GM23338 (cell line): Measurements from ENCODE around the gene KNL1. TPM values are rescaled to one million over a fixed set of nuclear protein-coding genes. Genes with fewer than 3 reads are reported as not detected.
A peak's percentile ranks its signal among the peaks of the same experiment; 100 is the strongest.

Experiments
- ATAC-seq: fragments of 200-7000 bp; cut with Tn5 transposase; 3 replicates; pipeline ENCODE4 v1.9.1; 2020
- DNase-seq: peaks from one replicate; pipeline ENCODE4 v3.0.0-alpha.2; 2015; ENCODE audit warnings: low spot score
- H2AFZ ChIP-seq: fragments of 200-600 bp; sonication (generic); 2 replicates; pipeline ENCODE4 v1.8.0; 2016; ENCODE audit warnings: antibody characterized with exemption, mild to moderate bottlenecking, moderate library complexity
- H3F3A ChIP-seq: fragments of 200-600 bp; sonication (generic); replicated peaks from 2 replicates; pipeline ENCODE4 v1.8.0; 2017; ENCODE audit warnings: antibody characterized with exemption, mixed run types, low read depth
- H3K27ac ChIP-seq: fragments of 200-600 bp; sonication (generic); 2 replicates; pipeline ENCODE4 v1.6.1; 2016; ENCODE audit warnings: low read depth
- H3K27me3 ChIP-seq: fragments of 200-600 bp; sonication (generic); 2 replicates; pipeline ENCODE4 v1.8.0; 2016; ENCODE audit warnings: mild to moderate bottlenecking, mixed run types, moderate library complexity; ENCODE audit not compliant: insufficient read depth
- H3K36me3 ChIP-seq: fragments of 200-600 bp; sonication (generic); 2 replicates; pipeline ENCODE4 v1.8.0; 2016; ENCODE audit warnings: mild to moderate bottlenecking; ENCODE audit not compliant: insufficient read depth
- H3K4me1 ChIP-seq: fragments of 200-600 bp; sonication (generic); 2 replicates; pipeline ENCODE4 v1.8.0; 2016; ENCODE audit warnings: mild to moderate bottlenecking, moderate library complexity; ENCODE audit not compliant: insufficient read depth
- H3K4me2 ChIP-seq: fragments of 200-600 bp; sonication (generic); 2 replicates; pipeline ENCODE4 v1.7.1; 2017; ENCODE audit warnings: mixed run types
- H3K4me3 ChIP-seq: fragments of 200-600 bp; sonication (generic); 2 replicates; pipeline ENCODE4 v1.6.1; 2016; ENCODE audit warnings: mixed run types
- H3K79me2 ChIP-seq: fragments of 200-600 bp; sonication (generic); replicated peaks from 2 replicates; pipeline ENCODE4 v1.8.0; 2017; ENCODE audit warnings: mild to moderate bottlenecking; ENCODE audit not compliant: insufficient read depth
- H3K9me2 ChIP-seq: fragments of 200-600 bp; sonication (generic); 2 replicates; pipeline ENCODE4 v1.8.0; 2017; ENCODE audit not compliant: insufficient read depth
- H4K20me1 ChIP-seq: fragments of 200-600 bp; sonication (generic); replicated peaks from 2 replicates; pipeline ENCODE4 v1.8.0; 2017; ENCODE audit warnings: mild to moderate bottlenecking; ENCODE audit not compliant: insufficient read depth
- H3K27ac Mint-ChIP-seq: 2 replicates; pipeline ENCODE4 v1.8.0; 2020; ENCODE audit warnings: inconsistent platforms, mild to moderate bottlenecking, moderate library complexity, mixed read lengths
- H3K27me3 Mint-ChIP-seq: 3 replicates; pipeline ENCODE4 v1.8.0; 2022; ENCODE audit warnings: low read depth, mild to moderate bottlenecking, moderate library complexity, mixed read lengths, inconsistent platforms; ENCODE audit not compliant: insufficient read depth, poor library complexity
- H3K36me3 Mint-ChIP-seq: 3 replicates; pipeline ENCODE4 v1.8.0; 2021; ENCODE audit warnings: low read depth, mild to moderate bottlenecking, inconsistent platforms, moderate library complexity, mixed read lengths
- H3K4me1 Mint-ChIP-seq: 3 replicates; pipeline ENCODE4 v1.8.0; 2020; ENCODE audit warnings: mild to moderate bottlenecking, inconsistent platforms, mixed read lengths
- H3K4me3 Mint-ChIP-seq: 3 replicates; pipeline ENCODE4 v1.8.0; 2021; ENCODE audit warnings: moderate library complexity, mild to moderate bottlenecking, inconsistent platforms, mixed read lengths
- H3K9me3 Mint-ChIP-seq: 3 replicates; pipeline ENCODE4 v1.8.0; 2020; ENCODE audit warnings: moderate library complexity, mild to moderate bottlenecking, inconsistent platforms, mixed read lengths
- CREB1 ChIP-seq: fragments of 250-450 bp; sonication (Bioruptor Pico); IDR thresholded peaks from 2 replicates; pipeline ENCODE4 v1.5.0; 2020; ENCODE audit warnings: low read depth, mild to moderate bottlenecking, moderate library complexity
- CTCF ChIP-seq, 2 experiments: fragments of 200-600 bp in 1 of 2; sonication (generic) in 1 of 2; conservative IDR thresholded peaks; 2 replicates each; pipeline versions ENCODE4 v1.5.1 to v1.6.1; 2016 to 2017; ENCODE audit warnings: antibody characterized with exemption in 2 of 2, low read depth in 2 of 2, mild to moderate bottlenecking in 2 of 2, moderate library complexity in 1 of 2
- EZH2 ChIP-seq: fragments of 200-600 bp; sonication (generic); IDR thresholded peaks from one replicate; pipeline ENCODE4 v1.8.0; 2017; ENCODE audit warnings: antibody characterized with exemption, mild to moderate bottlenecking, low read depth; ENCODE audit not compliant: unreplicated experiment
- EZH2phosphoT487 ChIP-seq: fragments of 200-600 bp; sonication (generic); IDR thresholded peaks from one replicate; pipeline ENCODE4 v1.8.1; 2018; ENCODE audit warnings: antibody characterized with exemption; ENCODE audit not compliant: unreplicated experiment
- JUNB ChIP-seq: IDR thresholded peaks from one replicate; pipeline ENCODE4 v1.6.1; 2016; ENCODE audit warnings: antibody characterized with exemption; ENCODE audit not compliant: unreplicated experiment
- NANOG ChIP-seq: IDR thresholded peaks from 2 replicates; pipeline ENCODE4 v1.6.1; 2016; ENCODE audit warnings: antibody characterized with exemption, borderline replicate concordance
- POLR2AphosphoS5 ChIP-seq: IDR thresholded peaks from 2 replicates; pipeline ENCODE4 v1.6.1; 2016; ENCODE audit warnings: antibody characterized with exemption, low read depth
- REST ChIP-seq: IDR thresholded peaks from one replicate; pipeline ENCODE4 v1.6.1; 2018; ENCODE audit warnings: antibody characterized with exemption; ENCODE audit not compliant: unreplicated experiment
- STAT1 ChIP-seq: IDR thresholded peaks from one replicate; pipeline ENCODE4 v1.6.1; 2016; ENCODE audit warnings: antibody characterized with exemption; ENCODE audit not compliant: unreplicated experiment
- ZNF114 ChIP-seq: fragments of 250-450 bp; sonication (Bioruptor Pico); IDR thresholded peaks from 2 replicates; pipeline ENCODE4 v1.5.0; 2020; ENCODE audit warnings: mild to moderate bottlenecking, moderate library complexity
- ZNF331 ChIP-seq: fragments of 250-450 bp; sonication (Bioruptor Pico); IDR thresholded peaks from 2 replicates; pipeline ENCODE4 v1.5.0; 2020; ENCODE audit warnings: low read depth, mild to moderate bottlenecking, moderate library complexity
- ZNF462 ChIP-seq: fragments of 250-450 bp; sonication (Bioruptor Pico); IDR thresholded peaks from 2 replicates; pipeline ENCODE4 v1.5.0; 2020; ENCODE audit warnings: mild to moderate bottlenecking, moderate library complexity
- polyA plus RNA-seq: library from polyadenylated mRNA; unstranded; fragments of >200 nt; fragmentation: Nextera tagmentation; extraction: Ambion mirVana; gene quantifications from 2 replicates; pipeline ENCODE4 v1.2.1, GENCODE V29; 2016
- total RNA-seq: library from RNA; depleted of rRNA; stranded (reverse); fragments of >200 nt; shearing (Covaris generic); gene quantifications from 2 replicates; pipeline ENCODE4 v1.2.3, GENCODE V29; 2014
- TF ChIP-seq, protein P1 (sequence below): IDR thresholded peaks from 2 replicates; pipeline ENCODE4 v1.6.1; 2016; ENCODE audit warnings: antibody characterized with exemption

KNL1 gene
- total and polyA plus RNA-seq, 2 experiments from 2014 or later = 16.7 to 43.2 TPM

DNA sequence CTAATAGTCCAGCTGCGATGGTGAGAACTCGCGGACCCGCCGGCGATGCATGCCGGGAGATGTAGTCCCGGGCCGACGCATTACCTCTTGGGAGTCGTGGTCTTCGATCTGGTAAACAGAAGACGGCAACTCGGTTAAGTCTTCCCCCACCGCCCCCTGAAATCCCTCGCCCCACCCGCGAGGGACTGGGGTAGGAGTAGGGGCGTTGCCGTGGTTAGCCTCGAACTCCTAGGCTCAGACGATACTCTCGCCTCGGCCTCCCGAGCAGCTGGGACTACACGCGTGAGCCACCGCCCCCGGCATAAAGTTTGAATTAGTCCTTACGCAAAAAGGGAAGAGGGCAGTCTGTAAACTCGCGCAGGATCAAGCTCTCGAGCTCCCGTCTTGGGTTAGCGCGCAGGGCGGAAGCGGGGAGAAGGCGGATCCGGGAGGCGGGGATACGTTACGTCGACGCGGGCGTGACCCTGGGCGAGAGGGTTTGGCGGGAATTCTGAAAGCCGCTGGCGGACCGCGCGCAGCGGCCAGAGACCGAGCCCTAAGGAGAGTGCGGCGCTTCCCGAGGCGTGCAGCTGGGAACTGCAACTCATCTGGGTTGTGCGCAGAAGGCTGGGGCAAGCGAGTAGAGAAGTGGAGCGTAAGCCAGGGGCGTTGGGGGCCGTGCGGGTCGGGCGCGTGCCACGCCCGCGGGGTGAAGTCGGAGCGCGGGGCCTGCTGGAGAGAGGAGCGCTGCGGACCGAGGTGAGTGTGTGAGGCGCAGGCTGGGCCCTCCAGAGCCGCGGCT lies 100.8 kb downstream of the KNL1 start, which contains the start of gene RAD51:
Gene RAD51 (plus strand): TSS at position 487 of the 781 bp plus-strand sequence. CDS start 3,585 bp downstream, outside the sequence.
- H3K27ac Mint-ChIP-seq = peak within 1 kb of the TSS; percentile 97
- Histone ChIP-seq H3K4me1 (peaks cover 7% of the 10 kb centered on the region; the same call in 1 of the 2 replicates), H3F3A (peaks cover 15% of the 10 kb centered on the region), H3K9me2 (no peaks in the 10 kb centered on the region), H3K36me3 (peaks cover 16% of the 10 kb centered on the region), H3K79me2 (peaks cover 35% of the 10 kb centered on the region), H3K4me2 (peak within 1 kb of the TSS; percentile 99), H4K20me1 (no peaks in the 10 kb centered on the region; the same call in 1 of the 2 replicates), H3K27ac (peak within 1 kb of the TSS; percentile 98), H2AFZ (peak within 1 kb of the TSS; percentile 99), H3K27me3 (no peaks in the 10 kb centered on the region), H3K4me3 (peak within 1 kb of the TSS; percentile 99)
- peaks cover 9% of the 10 kb centered on the region for H3K4me1 Mint-ChIP-seq
- peaks cover 15% of the 10 kb centered on the region for H3K27me3 Mint-ChIP-seq
- ATAC-seq (peak; percentile 91), DNase-seq (peak; percentile 97)
- TF ChIP-seq STAT1 (no peak), NANOG (no peak), POLR2AphosphoS5 (peak; percentile 93; the same call in 1 of the 2 replicates), EZH2phosphoT487 (no peak), REST (peak; percentile 3), CTCF (conservative IDR thresholded peaks at IDR 0.05; ENCODE audit: low read depth in 2 of 2) (no peak), ZNF462 (CRISPR knock-in tag) (no peak), CREB1 (CRISPR knock-in tag) (peak; percentile 84), ZNF114 (CRISPR knock-in tag) (no peak), EZH2 (no peak), JUNB (no peak), ZNF331 (no peak)
- TF ChIP-seq, protein P1, sequence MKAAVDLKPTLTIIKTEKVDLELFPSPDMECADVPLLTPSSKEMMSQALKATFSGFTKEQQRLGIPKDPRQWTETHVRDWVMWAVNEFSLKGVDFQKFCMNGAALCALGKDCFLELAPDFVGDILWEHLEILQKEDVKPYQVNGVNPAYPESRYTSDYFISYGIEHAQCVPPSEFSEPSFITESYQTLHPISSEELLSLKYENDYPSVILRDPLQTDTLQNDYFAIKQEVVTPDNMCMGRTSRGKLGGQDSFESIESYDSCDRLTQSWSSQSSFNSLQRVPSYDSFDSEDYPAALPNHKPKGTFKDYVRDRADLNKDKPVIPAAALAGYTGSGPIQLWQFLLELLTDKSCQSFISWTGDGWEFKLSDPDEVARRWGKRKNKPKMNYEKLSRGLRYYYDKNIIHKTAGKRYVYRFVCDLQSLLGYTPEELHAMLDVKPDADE = peak; percentile 74
- H3K9me3 Mint-ChIP-seq = no peaks in the 10 kb centered on the region
- peaks cover 30% of the 10 kb centered on the region for H3K36me3 Mint-ChIP-seq
- H3K4me3 Mint-ChIP-seq = peak within 1 kb of the TSS; percentile 100
